Measurements from ENCODE around the gene ADARB2.

Gene ADARB2

GRCh38 chr10:1669433-1669832, 67.9 kb downstream of the ADARB2 start:
- no peak for TF ChIP-seq CTCF (IDR thresholded peaks at IDR 0.05; ENCODE audit: low read depth, low read length)
- no peak overlapping the region for H3K4me3 ChIP-seq (ENCODE audit: low read depth, low read length)

DNA sequence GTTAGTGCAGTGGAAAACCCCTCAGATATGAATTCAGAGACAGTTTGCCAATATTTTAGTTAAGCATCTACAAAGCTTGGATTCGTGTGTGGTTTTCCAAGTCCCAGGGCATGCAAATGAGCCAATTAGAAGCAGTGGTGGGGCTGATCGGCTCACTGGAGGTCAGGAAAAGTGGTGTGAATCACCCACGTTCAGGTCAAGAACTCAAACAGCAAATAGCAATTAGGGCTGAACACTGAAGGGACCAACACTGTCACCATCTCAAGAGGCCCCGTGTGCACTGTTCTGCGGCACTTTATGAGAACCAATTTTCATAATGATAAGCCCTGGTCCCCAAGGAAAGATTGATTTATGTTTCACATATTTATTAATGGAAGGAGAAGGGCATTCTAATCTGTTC, 68.9 kb downstream of the ADARB2 start:
- no peak overlapping the region for H3K4me3 ChIP-seq (ENCODE audit: low read depth, low read length)
- TF ChIP-seq CTCF (IDR thresholded peaks at IDR 0.05; ENCODE audit: low read depth, low read length): no peak

DNA sequence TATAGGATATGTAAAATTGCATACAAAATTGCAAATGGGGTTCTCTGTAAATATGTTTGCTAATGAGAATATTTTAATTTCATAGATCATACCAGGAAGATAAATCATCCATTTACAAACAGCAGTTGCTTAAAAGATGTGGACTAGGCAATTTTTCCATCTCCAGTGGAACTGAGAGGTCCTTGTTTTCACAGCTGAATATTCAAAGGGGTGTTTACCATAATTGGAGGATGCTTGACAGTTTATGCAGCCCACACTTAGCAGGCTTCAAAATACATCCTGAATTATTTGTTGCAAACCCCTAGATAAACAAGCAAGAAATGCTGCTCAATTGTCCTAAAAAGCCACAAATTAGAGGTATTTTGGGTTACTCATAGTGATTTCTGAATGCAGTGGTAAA, 69.9 kb downstream of the ADARB2 start:
- no peak for TF ChIP-seq CTCF (IDR thresholded peaks at IDR 0.05; ENCODE audit: low read depth, low read length)
- no peak overlapping the region for H3K4me3 ChIP-seq (ENCODE audit: low read depth, low read length)

DNA sequence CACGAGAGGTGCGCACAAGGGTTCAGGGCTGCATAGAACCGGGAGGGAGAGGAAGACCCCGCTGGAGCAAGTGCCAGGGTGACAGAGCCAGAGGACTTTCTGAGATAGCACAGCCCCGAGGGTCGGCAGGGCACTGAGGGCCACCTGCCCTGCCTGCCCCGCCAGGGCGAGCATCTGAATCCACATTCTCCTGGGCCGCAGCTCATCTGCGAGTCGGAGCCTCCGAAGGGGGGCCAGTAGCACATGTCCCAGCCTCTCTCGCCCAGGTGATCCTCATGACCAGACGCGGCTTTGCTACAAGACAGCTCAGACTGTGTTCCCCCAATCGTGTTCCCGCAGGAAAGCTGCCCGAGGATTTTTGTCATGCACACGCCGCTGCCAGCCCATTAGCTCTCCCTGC, 71.2 kb downstream of the ADARB2 start:
- TF ChIP-seq CTCF (IDR thresholded peaks at IDR 0.05; ENCODE audit: low read depth, low read length): no peak
- no peak overlapping the region for H3K4me3 ChIP-seq (ENCODE audit: low read depth, low read length)

DNA sequence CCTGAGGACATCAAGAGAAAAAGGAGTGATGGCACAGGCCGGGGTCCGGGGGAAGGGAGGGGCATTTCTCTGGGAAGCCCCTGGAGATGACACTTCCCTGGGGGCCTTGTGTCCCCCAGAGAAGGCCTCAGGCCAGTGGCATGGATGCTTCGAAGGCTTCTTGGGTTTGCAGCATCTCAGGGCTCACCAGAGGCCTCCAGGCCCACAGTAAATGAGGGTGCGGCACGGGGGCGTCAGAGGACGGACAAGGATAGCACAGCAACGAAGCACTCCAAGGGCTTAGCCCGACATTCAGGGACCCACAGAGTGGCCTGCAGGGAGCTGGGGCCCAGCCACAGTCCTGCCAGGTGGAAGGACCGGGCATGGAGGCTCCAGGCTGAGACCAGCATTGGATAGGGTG, 71.6 kb downstream of the ADARB2 start:
- no peak overlapping the region for H3K4me3 ChIP-seq (ENCODE audit: low read depth, low read length)
- TF ChIP-seq CTCF (IDR thresholded peaks at IDR 0.05; ENCODE audit: low read depth, low read length): no peak

DNA sequence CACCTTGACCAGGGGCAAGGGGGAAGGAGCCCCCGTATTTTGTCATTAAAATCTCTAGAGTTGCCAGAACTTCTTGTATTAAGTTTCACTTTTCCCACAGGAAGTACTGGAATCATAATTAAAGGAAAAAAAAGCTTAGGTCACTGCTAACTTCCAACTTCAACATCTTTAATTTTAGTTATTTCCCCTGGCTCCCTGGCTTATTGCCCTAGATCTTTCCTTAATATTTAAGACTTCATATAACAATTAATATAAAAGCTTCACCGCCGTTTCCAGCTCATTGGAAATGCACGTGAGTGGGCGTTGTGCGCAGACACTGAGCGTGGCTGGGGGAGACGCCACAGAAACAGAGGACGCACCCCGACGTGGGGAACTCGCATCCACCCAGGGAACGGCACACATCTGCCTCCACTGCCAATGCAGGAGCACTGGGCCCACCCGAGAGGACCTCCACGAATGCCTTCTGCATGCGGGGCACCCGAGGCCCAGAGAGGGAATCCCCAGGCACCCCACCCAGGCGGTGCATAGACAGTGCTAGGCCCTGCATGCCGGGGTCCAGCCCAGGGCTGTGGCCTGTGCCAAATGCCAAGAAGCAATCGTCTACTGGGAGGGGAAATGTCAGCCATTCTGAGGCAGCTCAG, 72.2 kb downstream of the ADARB2 start:
- H3K4me3 ChIP-seq (ENCODE audit: low read depth, low read length): no peak overlapping the region
- no peak for TF ChIP-seq CTCF (IDR thresholded peaks at IDR 0.05; ENCODE audit: low read depth, low read length)

- no peak overlapping the region for H3K4me3 ChIP-seq (ENCODE audit: low read depth, low read length)
- TF ChIP-seq CTCF (IDR thresholded peaks at IDR 0.05; ENCODE audit: low read depth, low read length): no peak
These were observed 72.9 kb downstream of the ADARB2 start for GRCh38 chr10:1664333-1664964.
